ENCODE data around the gene CDH26.

DNA sequence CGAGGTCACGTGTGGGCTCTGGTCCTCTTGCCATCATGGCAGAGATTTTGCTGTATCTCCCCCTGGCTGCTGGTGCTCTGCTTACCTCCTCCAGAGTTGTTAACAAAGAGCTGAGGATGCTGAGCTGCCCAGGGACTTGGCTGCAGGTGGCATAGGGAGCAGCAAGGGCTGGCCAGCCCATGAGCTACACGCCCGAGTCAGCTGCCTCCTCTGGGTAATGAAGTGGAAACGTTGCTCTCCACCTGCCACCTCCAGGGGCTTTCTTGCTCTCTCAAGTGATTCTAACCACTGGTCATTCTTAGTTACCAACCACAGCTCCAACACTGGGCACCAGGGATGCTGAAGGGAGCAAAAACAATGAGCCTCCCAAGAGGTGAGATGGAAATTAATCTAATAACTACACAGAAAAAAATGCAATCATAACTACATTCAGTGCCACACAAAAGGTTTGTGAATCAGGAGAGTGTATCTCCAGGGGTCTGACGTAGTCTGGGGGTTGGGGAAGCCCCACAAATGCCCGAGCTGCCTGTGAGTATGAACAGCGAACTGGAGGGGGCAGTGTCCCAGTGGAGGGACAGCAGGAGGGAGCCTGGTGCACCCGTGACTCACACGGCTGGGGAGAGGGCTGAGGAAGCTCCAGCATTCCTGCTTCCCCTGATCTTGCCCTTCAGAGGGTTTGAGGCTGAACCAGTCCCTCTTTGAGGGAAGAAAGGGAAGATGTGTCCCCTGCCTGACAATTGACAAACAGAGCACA, 78.7 kb downstream of the CDH26 start:
- TF ChIP-seq CTCF (IDR thresholded peaks at IDR 0.05): no peak
- TF ChIP-seq POLR2A (IDR thresholded peaks at IDR 0.05): no peak

All from ovary (tissue), 3 donors.